ENCODE data around the gene MS4A1.
A peak's percentile ranks its signal among the peaks of the same experiment; 100 is the strongest.
"Not testable (repeated sequence)": the region's sequence is repeated elsewhere in the genome, so short reads cannot be mapped to it uniquely, and the experiment has no call there.

MS4A1 gene

DNA sequence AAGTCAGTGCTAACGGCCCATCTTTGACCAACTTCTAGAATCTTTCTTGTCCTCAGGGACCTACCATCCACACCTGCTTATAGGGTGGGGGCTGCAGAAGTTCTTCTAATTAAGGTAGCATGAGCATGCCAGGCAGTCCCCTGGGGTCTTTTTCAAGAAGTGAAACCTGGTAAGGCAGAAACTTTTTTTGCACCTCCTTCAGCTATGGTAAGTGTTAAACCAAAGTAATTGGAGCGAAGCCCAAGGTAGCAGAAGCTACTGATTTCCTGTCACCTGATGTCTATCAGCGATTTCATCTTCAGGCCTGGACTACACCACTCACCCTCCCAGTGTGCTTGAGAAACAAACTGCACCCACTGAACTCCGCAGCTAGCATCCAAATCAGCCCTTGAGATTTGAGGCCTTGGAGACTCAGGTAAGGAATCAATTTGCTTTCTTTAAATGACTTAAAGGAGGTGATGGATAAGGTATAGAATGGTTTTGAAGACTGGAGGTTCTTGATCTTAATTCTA is at the start of gene MS4A1:
Gene MS4A1 (plus strand): TSS at position 317 of the 512 bp plus-strand sequence. CDS start 6,528 bp downstream, outside the sequence.
- DNase-seq = no peak

GRCh38 chr11:60420015-60420414 is 35.6 kb upstream of the MS4A1 start:
- no peak for DNase-seq

DNA sequence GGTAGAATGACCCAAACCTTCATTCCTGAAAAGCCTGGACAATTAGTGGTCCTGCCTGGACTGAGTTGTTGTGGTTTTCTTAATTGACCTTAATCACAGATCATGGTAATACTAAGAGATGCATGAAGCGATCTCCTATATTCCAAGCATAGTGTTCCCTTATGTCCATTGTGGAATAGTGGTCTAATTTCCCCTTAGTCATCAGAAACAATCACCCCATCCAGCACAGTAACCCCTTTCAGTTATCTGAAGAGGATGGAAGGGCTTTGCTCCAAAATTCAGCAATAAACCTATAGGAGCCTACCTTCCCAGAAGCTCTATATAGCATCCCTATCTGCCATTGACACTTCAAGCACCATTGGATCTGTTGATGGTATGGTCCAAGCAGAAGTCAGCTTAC is 33.0 kb upstream of the MS4A1 start:
- no peak for DNase-seq

DNA sequence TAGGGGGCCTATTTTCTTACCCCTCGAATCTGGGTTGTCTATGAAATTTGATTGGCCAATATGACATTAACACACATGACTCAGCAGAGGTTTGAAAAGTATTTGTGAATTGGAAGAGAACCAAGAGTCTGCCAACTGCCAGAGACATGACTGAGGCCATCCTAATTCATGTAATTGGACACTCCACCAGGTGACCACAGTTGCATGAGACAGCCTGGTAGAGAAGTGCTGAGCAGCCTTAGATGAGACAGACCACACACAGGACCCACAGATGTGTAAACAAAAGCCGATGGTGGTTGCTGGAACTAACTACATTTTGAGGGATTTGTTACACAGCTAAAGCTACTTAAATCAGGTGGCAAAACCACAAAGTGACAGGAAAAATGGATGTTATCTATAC is 27.1 kb upstream of the MS4A1 start:
- no peak for DNase-seq

GRCh38 chr11:60429272-60429671 is 26.4 kb upstream of the MS4A1 start, which contains the start of gene MS4A5:
Gene MS4A5, plus strand, starts transcription at chr11:60429572. Its CDS starts 103 bp downstream, at chr11:60429675.
- DNase-seq = no peak

- no peak for DNase-seq
Measured at GRCh38 chr11:60431251-60431650, 24.4 kb upstream of the MS4A1 start.

DNA sequence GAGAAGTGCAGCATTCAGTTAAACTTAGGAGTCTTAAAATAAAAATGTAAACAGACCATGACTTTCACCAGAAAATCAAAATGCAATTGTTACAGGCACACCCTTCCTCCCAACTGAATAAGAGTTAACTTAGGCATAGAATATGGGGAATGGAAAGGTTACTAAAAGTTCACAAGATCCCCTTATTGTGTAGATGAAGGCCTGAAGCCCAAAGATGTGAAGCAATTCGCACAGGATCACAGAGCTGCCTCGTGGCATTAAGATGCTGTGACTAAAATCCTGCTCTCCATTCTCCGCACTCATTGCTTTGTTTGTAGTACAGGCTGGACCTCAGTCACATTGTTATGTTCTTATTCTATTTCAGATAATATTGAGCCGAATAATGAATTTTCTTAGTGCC is 22.2 kb upstream of the MS4A1 start:
- DNase-seq = no peak

DNA sequence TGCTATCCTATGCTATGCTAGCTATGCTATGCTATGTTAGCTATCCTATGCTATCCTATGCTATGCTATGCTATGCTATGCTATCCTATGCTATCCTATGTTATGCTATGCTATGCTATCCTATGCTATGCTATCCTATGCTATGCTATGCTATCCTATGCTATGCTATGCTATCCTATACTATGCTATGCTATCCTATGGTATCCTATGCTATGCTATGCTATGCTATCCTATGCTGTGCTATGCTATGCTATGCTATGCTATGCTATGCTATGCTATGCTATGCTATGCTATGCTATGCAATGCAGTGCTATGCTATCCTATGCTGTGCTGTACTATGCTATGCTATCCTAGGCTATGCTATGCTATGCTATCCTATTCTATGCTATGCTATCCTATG is 8.6 kb upstream of the MS4A1 start:
- DNase-seq = no peak

GRCh38 chr11:60447846-60448245 is 7.8 kb upstream of the MS4A1 start:
- no peak for DNase-seq

GRCh38 chr11:60451185-60451584 is 4.5 kb upstream of the MS4A1 start:
- DNase-seq = not testable (repeated sequence)

- DNase-seq = no peak
Measured at GRCh38 chr11:60454212-60454611, 1.4 kb upstream of the MS4A1 start.

DNA sequence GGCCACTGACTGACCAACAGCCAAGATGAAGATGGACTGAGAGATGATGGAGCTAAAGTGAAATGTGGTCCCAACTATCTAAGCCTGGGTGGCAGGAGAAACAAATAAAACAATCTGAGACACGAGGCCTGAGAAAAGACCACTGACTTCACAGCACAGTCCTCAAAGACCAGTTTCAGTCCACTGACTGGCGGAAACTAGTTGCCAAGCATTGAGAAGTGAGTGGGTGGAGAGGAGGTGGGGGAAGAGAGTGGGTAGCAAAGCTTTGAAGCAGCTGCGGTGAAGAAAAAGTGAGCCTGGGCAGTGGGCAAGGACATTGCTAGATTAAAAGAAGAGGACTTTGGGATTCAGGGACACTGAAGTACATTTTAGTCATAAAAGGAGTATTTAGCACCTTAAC is 1.9 kb downstream of the MS4A1 start:
- DNase-seq = no peak

DNA sequence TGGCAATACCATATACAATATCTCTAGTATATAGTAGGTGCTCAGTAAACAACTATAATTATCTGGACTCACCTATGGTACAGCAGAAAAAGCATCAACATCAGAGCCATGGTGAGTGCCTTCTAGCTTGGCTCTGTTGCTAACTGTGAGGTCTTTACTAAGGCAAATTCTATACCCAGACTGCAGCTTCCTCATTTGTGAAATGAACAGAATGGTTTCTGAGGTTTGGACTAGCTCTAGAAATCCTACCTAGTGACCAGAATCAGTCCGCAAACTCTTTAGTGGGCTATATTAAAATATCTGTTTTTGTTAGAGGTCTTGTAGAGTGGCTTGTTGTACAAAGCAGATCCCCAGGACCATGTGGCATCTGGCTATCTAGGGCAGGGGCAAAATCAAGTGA is 3.7 kb downstream of the MS4A1 start:
- no peak for DNase-seq

DNA sequence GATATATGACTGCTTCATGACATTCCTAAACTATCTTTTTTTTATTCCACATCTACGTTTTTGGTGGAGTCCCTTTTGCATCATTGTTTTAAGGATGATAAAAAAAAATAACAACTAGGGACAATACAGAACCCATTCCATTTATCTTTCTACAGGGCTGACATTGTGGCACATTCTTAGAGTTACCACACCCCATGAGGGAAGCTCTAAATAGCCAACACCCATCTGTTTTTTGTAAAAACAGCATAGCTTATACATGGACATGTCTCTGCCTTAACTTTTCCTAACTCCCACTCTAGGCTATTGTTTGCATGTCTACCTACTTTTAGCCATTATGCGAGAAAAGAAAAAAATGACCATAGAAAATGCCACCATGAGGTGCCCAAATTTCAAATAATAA is 13.2 kb downstream of the MS4A1 start:
- no peak for DNase-seq

GRCh38 chr11:60469723-60470122 is 14.1 kb downstream of the MS4A1 start:
- DNase-seq = no peak

- no peak for DNase-seq
Measured at GRCh38 chr11:60477035-60477445, 21.4 kb downstream of the MS4A1 start.

DNA sequence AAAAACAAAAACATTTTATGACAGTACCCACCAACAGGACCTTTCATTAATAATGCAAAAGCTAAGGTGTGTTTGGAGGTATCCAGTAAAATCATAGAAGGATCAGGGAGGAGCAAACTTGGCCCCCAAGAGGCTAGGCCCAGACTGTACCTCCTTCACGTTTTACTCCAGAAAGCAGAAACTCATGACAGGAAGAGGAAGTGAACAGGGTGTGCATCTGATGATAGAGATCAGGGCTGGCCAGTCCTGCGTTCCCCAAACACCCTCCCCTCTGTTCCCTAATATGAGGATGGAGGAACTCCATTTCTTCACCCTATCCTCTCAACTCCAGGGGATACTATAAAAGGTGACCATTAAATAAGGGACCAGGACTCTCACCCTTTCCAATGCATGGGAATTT is 26.7 kb downstream of the MS4A1 start:
- DNase-seq = peak; percentile 42

DNA sequence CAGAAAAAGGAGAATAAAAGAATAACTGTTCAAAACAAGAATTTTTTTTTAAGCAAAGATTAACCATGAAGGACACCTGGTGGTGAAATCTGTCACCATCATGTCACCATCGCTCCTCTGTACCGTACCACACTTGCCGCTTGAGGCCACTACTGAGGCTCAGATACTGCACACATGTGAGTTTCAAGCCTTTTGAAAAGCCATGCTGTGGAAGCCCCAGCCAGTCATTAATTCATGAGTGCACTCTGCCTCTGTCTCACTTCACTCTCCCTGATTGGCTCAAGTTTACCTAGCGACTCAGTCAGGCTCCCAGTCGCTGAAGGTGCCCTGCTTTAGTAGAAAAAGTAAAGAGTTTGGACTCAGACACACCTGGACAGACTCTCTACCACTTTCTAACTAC is 30.3 kb downstream of the MS4A1 start:
- DNase-seq = no peak

DNA sequence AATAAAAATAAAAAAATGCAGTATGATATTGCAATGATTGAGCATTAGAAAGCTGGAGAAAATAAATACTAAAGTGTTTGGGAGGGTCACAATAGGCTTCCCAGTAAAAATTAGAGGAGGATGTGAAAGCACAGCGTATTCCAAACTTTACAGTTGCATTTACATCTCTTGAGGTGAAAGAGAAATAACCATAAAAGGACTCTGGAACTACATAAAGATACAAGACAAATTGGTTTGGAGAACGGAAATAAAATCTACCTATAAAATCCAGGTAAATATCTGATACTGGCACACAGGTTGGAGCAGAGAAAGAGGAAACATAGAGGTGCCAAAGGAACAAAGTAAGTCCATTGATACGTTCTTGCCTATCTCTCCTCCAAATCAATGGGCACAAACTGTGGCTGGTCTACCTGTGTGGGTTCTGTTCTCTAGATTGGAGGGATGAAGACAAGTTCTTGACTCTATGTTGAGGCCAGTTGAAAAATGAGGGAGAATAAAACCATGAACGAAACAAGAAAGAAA is 36.9 kb downstream of the MS4A1 start, which contains the start of gene MS4A12:
Gene MS4A12 (plus strand): TSS at position 291 of the 522 bp plus-strand sequence. CDS start 4,541 bp downstream, outside the sequence.
- no peak for DNase-seq

GRCh38 chr11:60493454-60493853 is 37.8 kb downstream of the MS4A1 start:
- DNase-seq = no peak

DNA sequence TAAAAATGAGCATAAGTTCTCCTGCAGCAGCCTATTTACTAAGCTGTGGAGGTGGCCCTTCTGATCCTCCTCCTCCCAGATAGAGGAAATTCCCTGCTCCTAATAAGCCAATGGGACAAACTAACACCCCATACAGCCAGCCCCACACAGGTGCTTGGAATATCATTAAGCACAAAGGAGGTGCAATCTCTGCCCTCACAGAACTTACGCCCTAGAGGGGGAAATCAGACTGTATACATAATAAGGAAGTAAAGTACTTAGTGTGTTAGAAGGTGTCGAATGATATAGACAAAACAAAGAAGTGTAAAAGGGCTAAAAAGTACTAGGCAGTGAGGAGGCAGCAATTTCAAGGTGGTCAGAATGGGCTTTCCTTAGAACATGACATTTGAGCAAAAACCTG is 42.8 kb downstream of the MS4A1 start:
- DNase-seq = no peak

GRCh38 chr11:60498853-60499252 is 43.2 kb downstream of the MS4A1 start:
- no peak for DNase-seq

- DNase-seq = no peak
Measured at GRCh38 chr11:60500276-60500910, 44.7 kb downstream of the MS4A1 start.

DNA sequence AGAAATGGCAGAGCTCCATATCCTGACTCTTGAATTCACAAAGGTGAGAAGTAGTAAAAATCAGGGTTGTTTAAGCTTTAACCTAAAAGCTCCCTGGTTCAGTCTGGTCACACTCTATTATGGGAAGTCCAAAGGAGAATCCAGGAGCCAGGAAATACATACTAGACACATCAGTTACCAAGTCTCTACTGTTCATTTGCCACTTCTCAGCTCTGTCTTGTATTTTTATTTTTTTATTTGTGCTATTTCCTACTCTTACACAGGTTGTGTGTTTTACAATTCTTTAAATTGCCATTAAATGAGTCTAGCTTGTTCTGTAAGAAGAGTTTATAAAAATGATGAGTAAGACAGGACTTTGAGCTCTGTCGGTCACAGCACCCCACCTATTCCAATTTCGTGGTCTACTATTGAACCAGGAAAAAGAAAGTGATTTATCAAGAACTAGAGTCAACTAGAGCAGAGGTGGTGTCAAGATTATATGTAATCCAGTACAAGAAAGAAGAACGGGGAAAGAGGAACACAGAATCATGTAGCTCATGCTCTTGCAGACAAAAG is 46.7 kb downstream of the MS4A1 start:
- DNase-seq = no peak

All from GDM1 (cell line).